Measurements from ENCODE around the gene SPPL2C. TPM values are rescaled to one million over a fixed set of nuclear protein-coding genes. Genes with fewer than 3 reads are reported as not detected.
"Not testable (repeated sequence)": the region's sequence is repeated elsewhere in the genome, so short reads cannot be mapped to it uniquely, and the experiment has no call there.

SPPL2C gene
- total RNA-seq, 1 experiment from 2014 or later, result not detected

DNA sequence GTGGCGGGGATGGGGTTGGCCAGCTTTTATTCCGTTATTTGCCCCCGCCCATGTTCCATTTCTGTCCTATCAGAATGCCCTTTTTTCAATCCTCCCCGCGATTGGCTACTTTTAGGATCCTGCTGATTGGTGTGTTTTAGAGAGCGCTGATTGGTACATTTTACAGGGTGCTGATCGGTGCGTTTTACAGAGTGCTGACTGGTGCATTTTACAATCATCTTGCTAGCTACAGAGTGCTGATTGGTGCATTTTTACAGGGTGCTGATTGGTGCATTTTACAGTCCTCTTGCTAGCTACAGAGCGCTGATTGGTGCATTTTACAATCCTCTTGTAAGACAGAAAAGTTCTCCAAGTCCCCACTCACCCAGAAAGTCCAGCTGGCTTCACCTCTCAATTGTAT is 17.4 kb downstream of the SPPL2C start:
- H3K4me1 ChIP-seq (replicated peaks); H3K27ac ChIP-seq; H3K9me3 ChIP-seq (replicated peaks); DNase-seq (ENCODE audit: low read depth in 1 of 2, low spot score in 2 of 2); H3K4me3 ChIP-seq; H3K36me3 ChIP-seq: not testable (repeated sequence)
- peaks cover 54% of the 10 kb centered on the region for H3K27me3 ChIP-seq (replicated peaks)

DNA sequence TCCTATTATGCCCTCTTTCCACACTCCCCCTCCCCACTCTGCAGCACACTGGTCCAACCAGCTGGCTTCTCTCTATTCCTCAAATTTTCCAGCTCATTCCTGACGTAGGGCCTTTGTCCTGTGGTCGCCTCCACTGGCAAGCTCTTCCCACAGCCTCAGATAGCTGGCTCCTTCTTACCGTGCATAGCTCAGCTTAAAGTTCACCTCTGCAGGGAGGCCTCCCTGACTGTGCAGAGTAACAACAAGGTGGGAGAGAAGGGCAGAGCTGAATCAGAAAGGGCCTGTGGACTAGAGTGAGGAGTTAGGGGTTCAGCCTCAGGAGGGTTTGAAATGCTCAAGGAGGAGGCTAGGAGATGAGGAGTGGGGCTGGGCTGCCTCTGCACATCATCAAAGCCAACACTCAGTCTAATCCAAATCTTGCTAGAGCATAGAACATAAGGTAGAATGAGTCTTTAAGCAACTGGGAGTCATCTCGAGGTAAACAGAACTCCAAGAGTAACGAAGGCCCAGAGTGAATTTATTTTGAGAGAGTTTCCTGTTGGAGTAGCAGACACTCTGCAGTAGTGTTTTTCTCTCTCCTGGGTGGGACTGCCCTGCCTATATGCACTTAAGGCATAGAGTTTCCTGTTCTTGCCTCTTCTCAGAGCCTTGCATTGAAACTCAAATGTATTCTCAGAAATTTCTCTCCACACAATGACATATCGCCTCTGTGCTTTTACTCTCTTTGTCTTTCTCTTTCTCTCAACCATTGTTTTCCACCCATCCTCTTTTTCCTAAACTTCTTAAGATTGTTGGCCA is 19.4 kb downstream of the SPPL2C start:
- no peak for DNase-seq (ENCODE audit: low read depth in 1 of 2, low spot score in 2 of 2)
- no peak overlapping the region for H3K27ac ChIP-seq
- no peaks in the 10 kb centered on the region for H3K36me3 ChIP-seq
- H3K4me1 ChIP-seq (replicated peaks), result no peaks in the 10 kb centered on the region
- peaks cover 66% of the 10 kb centered on the region for H3K27me3 ChIP-seq (replicated peaks)
- H3K9me3 ChIP-seq (replicated peaks), result peaks cover 5% of the 10 kb centered on the region; the same call in 1 of the 2 replicates
- no peak overlapping the region for H3K4me3 ChIP-seq

GRCh38 chr17:45867171-45867570 is 22.5 kb downstream of the SPPL2C start:
- no peaks in the 10 kb centered on the region for H3K36me3 ChIP-seq
- no peak overlapping the region for H3K4me3 ChIP-seq
- H3K9me3 ChIP-seq (replicated peaks), result peaks cover 3% of the 10 kb centered on the region; the same call in 1 of the 2 replicates
- H3K4me1 ChIP-seq (replicated peaks), result no peaks in the 10 kb centered on the region
- H3K27ac ChIP-seq, result no peak overlapping the region
- peaks cover 77% of the 10 kb centered on the region for H3K27me3 ChIP-seq (replicated peaks)
- DNase-seq (ENCODE audit: low read depth in 1 of 2, low spot score in 2 of 2), result no peak

GRCh38 chr17:45867702-45868101 is 23.0 kb downstream of the SPPL2C start:
- H3K36me3 ChIP-seq, result no peaks in the 10 kb centered on the region
- no peaks in the 10 kb centered on the region for H3K4me1 ChIP-seq (replicated peaks)
- peaks cover 78% of the 10 kb centered on the region for H3K27me3 ChIP-seq (replicated peaks)
- DNase-seq (ENCODE audit: low read depth in 1 of 2, low spot score in 2 of 2), result no peak
- no peak overlapping the region for H3K27ac ChIP-seq
- H3K9me3 ChIP-seq (replicated peaks), result no peaks in the 10 kb centered on the region
- H3K4me3 ChIP-seq, result no peak overlapping the region

DNA sequence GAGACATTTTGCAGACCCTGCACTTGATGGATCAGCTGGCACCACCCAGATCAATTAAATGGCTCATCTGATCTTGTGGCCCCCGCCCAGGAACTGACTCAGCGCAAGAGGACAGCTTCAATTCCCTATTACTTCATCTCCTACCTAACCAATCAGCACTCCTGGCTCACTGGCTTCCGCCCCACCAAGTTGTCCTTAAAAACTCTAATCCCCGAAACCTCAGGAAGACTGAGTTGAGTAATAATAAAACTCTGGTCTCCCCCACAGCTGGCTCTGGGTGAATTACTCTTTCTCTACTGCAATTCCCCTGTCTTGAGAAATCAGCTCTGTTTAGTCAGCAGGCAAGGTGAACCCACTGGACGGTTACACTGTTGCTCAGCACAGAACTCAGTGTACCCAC is 23.6 kb downstream of the SPPL2C start:
- DNase-seq (ENCODE audit: low read depth in 1 of 2, low spot score in 2 of 2), result no peak
- Histone ChIP-seq H3K27me3 (replicated peaks) (peaks cover 80% of the 10 kb centered on the region), H3K4me1 (replicated peaks) (no peaks in the 10 kb centered on the region), H3K27ac (no peak overlapping the region), H3K4me3 (no peak overlapping the region), H3K9me3 (replicated peaks) (no peaks in the 10 kb centered on the region), H3K36me3 (no peaks in the 10 kb centered on the region)

DNA sequence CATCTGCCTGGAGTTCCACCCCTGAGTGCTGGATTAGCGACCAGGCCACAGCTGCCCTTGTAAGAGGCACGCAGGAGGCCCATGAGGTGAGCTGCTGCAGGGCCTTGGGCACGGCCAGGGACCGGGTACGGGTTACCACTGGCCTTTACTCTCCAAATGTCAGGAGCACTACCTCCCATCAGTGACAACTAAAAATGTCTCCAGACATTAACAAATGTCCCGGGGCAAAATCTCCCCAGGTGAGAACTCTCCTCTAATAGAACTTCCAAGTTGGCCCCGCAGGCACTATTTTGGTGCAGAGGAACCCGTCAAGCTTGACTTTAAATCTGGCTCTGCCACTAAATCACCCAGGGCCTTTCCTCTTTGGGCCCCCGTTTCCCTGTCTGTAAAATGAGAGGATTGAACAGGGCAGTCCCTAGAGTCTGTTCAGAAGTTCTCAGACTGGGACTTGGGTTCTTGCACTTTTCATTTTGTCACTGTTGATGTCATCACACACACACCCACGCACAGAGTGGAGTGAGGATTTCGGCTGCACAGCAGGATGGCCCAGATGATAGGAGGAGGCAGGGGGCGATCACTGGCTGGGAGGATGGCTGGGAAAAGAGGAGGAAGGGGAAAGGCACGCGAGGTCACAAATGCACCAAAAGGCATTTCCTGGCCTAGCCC is 25.1 kb downstream of the SPPL2C start:
- Histone ChIP-seq H3K27ac (no peak overlapping the region), H3K36me3 (no peaks in the 10 kb centered on the region), H3K9me3 (replicated peaks) (no peaks in the 10 kb centered on the region), H3K27me3 (replicated peaks) (peaks cover 77% of the 10 kb centered on the region), H3K4me1 (replicated peaks) (no peaks in the 10 kb centered on the region), H3K4me3 (no peak overlapping the region)
- no peak for DNase-seq (ENCODE audit: low read depth in 1 of 2, low spot score in 2 of 2)

GRCh38 chr17:45870342-45870974 is 25.8 kb downstream of the SPPL2C start:
- no peak overlapping the region for H3K4me3 ChIP-seq
- H3K36me3 ChIP-seq, result no peaks in the 10 kb centered on the region
- no peak for DNase-seq (ENCODE audit: low read depth in 1 of 2, low spot score in 2 of 2)
- H3K27me3 ChIP-seq (replicated peaks), result peaks cover 80% of the 10 kb centered on the region
- no peaks in the 10 kb centered on the region for H3K9me3 ChIP-seq (replicated peaks)
- no peak overlapping the region for H3K27ac ChIP-seq
- H3K4me1 ChIP-seq (replicated peaks), result no peaks in the 10 kb centered on the region

GRCh38 chr17:45871718-45872117 is 27.0 kb downstream of the SPPL2C start:
- no peaks in the 10 kb centered on the region for H3K36me3 ChIP-seq
- no peak overlapping the region for H3K27ac ChIP-seq
- no peaks in the 10 kb centered on the region for H3K4me1 ChIP-seq (replicated peaks)
- no peak overlapping the region for H3K4me3 ChIP-seq
- DNase-seq (ENCODE audit: low read depth in 1 of 2, low spot score in 2 of 2), result no peak
- peaks cover 80% of the 10 kb centered on the region for H3K27me3 ChIP-seq (replicated peaks)
- no peaks in the 10 kb centered on the region for H3K9me3 ChIP-seq (replicated peaks)

GRCh38 chr17:45873728-45874127 is 29.0 kb downstream of the SPPL2C start:
- DNase-seq (ENCODE audit: low read depth in 1 of 2, low spot score in 2 of 2), result no peak
- Histone ChIP-seq H3K9me3 (replicated peaks) (no peaks in the 10 kb centered on the region), H3K27ac (no peak overlapping the region), H3K4me3 (no peak overlapping the region), H3K4me1 (replicated peaks) (no peaks in the 10 kb centered on the region), H3K27me3 (replicated peaks) (peaks cover 80% of the 10 kb centered on the region), H3K36me3 (no peaks in the 10 kb centered on the region)

DNA sequence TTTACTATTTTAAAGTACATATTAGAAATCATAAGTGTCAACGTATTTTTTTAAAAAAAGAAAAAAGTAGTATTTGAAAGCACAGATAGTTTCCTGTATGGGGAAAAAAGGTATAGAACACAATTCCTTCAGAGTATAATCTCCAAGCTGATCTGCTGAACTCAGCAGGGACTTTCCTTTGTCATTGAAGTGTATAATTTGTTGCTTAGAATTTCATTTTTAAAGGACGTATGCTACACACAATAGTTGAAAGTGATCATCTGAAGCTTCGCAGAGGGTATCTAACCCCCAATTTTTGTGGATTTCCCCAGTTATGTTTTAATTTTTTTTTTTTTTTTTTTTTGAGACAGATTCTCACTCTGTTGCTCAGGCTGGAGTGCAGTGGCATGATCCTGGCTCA is 29.5 kb downstream of the SPPL2C start:
- Histone ChIP-seq H3K36me3 (no peaks in the 10 kb centered on the region), H3K27ac (no peak overlapping the region), H3K27me3 (replicated peaks) (peaks cover 80% of the 10 kb centered on the region), H3K4me3 (no peak overlapping the region), H3K4me1 (replicated peaks) (no peaks in the 10 kb centered on the region), H3K9me3 (replicated peaks) (no peaks in the 10 kb centered on the region)
- no peak for DNase-seq (ENCODE audit: low read depth in 1 of 2, low spot score in 2 of 2)

- H3K4me1 ChIP-seq (replicated peaks), result no peaks in the 10 kb centered on the region
- DNase-seq (ENCODE audit: low read depth in 1 of 2, low spot score in 2 of 2), result no peak
- no peaks in the 10 kb centered on the region for H3K9me3 ChIP-seq (replicated peaks)
- H3K27me3 ChIP-seq (replicated peaks), result peaks cover 77% of the 10 kb centered on the region
- no peak overlapping the region for H3K4me3 ChIP-seq
- no peak overlapping the region for H3K27ac ChIP-seq
- no peaks in the 10 kb centered on the region for H3K36me3 ChIP-seq
These were observed 31.9 kb downstream of the SPPL2C start for GRCh38 chr17:45876539-45876938.

DNA sequence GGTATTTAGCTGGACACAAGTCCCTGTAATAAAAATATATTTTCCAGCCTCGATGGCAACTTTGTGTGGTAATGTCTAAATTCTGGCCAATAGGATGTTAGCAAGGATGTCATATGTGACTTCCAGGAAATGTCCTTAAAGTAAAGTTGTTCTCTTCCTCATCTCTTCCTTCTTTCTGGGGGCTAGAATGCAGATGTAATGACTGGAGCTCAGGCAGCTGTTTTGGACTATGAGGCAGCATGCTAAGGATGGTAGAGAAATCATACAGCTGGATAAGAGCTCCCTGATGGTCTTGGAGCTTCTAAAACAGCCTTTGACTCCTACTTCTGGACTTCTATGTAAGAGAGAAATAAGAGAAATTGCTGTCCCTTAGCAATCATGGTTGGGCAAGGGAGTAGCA is 32.8 kb downstream of the SPPL2C start:
- DNase-seq (ENCODE audit: low read depth in 1 of 2, low spot score in 2 of 2), result no peak
- H3K4me1 ChIP-seq (replicated peaks), result no peaks in the 10 kb centered on the region
- H3K4me3 ChIP-seq, result no peak overlapping the region
- peaks cover 68% of the 10 kb centered on the region for H3K27me3 ChIP-seq (replicated peaks)
- no peak overlapping the region for H3K27ac ChIP-seq
- H3K9me3 ChIP-seq (replicated peaks), result no peaks in the 10 kb centered on the region
- H3K36me3 ChIP-seq, result no peaks in the 10 kb centered on the region

- Histone ChIP-seq H3K27ac (no peak overlapping the region), H3K4me3 (no peak overlapping the region), H3K9me3 (replicated peaks) (0 out of 2 replicates have a peak, but pooled peaks cover 5% of the 10 kb centered on the region), H3K27me3 (replicated peaks) (peaks cover 22% of the 10 kb centered on the region), H3K4me1 (replicated peaks) (no peaks in the 10 kb centered on the region), H3K36me3 (no peaks in the 10 kb centered on the region)
- no peak for DNase-seq (ENCODE audit: low read depth in 1 of 2, low spot score in 2 of 2)
These were observed 38.4 kb downstream of the SPPL2C start for GRCh38 chr17:45883063-45883462.

DNA sequence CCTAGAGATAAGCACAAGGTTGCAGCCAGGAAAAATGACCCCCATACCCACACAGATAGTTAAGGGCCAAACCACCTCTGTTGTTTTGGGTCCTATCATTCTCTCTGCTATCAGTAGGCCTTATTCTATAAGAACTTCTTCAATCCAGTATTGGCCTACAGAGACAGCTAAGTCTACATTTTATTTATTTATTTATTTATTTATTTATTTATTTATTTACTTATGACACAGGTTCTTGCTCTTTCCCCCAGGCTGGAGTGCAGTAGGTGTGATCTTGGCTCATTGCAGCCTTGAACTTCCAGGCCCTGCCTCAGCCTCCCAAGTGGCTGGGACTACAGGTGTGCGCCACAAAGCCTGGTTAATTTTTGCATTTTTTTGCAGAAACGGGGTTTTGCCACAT is 42.2 kb downstream of the SPPL2C start:
- H3K9me3 ChIP-seq (replicated peaks), result 0 out of 2 replicates have a peak, but pooled peaks cover 5% of the 10 kb centered on the region
- no peaks in the 10 kb centered on the region for H3K36me3 ChIP-seq
- no peak for DNase-seq (ENCODE audit: low read depth in 1 of 2, low spot score in 2 of 2)
- no peak overlapping the region for H3K4me3 ChIP-seq
- peaks cover 32% of the 10 kb centered on the region for H3K27me3 ChIP-seq (replicated peaks)
- no peaks in the 10 kb centered on the region for H3K4me1 ChIP-seq (replicated peaks)
- no peak overlapping the region for H3K27ac ChIP-seq

Measured in SJSA1 (cell line).